ENCODE results near the gene LCE3A.

DNA sequence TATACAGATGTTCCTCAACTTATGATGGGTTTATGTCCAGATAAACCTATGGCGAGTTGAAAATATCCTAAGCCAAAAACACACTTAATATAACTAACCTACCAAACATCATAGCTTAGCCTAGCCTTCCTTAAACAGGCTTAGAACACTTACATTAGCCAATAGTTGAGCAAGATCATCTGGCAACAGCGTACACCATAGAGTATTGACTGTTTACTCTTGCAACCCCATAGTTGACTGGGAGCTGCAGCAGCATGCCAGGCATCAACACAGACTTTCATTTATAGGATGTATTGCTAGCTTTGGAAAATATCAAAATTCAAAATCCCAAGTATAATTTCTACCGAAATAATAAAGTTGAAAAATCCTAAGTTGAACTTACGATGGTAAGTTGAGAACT is 34.8 kb upstream of the LCE3A start:
- no peak for TF ChIP-seq EZH2phosphoT487 (IDR thresholded peaks at IDR 0.05; ENCODE audit: low read depth, severe bottlenecking, unreplicated experiment)
- TF ChIP-seq, protein P1, sequence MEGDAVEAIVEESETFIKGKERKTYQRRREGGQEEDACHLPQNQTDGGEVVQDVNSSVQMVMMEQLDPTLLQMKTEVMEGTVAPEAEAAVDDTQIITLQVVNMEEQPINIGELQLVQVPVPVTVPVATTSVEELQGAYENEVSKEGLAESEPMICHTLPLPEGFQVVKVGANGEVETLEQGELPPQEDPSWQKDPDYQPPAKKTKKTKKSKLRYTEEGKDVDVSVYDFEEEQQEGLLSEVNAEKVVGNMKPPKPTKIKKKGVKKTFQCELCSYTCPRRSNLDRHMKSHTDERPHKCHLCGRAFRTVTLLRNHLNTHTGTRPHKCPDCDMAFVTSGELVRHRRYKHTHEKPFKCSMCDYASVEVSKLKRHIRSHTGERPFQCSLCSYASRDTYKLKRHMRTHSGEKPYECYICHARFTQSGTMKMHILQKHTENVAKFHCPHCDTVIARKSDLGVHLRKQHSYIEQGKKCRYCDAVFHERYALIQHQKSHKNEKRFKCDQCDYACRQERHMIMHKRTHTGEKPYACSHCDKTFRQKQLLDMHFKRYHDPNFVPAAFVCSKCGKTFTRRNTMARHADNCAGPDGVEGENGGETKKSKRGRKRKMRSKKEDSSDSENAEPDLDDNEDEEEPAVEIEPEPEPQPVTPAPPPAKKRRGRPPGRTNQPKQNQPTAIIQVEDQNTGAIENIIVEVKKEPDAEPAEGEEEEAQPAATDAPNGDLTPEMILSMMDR (IDR thresholded peaks at IDR 0.05; ENCODE audit: poor library complexity), result no peak

All from hepatocyte (in vitro differentiated cells).